ENCODE measurements around the gene CLDN1. TPM values are rescaled to one million over a fixed set of nuclear protein-coding genes. Genes with fewer than 3 reads are reported as not detected.

Gene CLDN1
- total RNA-seq, 1 experiment from 2014 or later, result 1.0 TPM

GRCh38 chr3:190286014-190286413 lies 36.2 kb downstream of the CLDN1 start:
- Histone ChIP-seq H4K8ac (replicated peaks; ENCODE audit: insufficient read length, low read depth, low read length) (no peak overlapping the region), H3K27me3 (ENCODE audit: insufficient read depth, low read length) (no peaks in the 10 kb centered on the region), H2BK15ac (ENCODE audit: low read depth, low read length) (no peak overlapping the region), H3K9me3 (ENCODE audit: control insufficient read depth, low read depth, low read length) (no peaks in the 10 kb centered on the region), H3K23me2 (ENCODE audit: insufficient read length, low read depth, low read length, poor library complexity, severe bottlenecking) (no peaks in the 10 kb centered on the region), H3K79me2 (ENCODE audit: insufficient read depth, low read length) (no peaks in the 10 kb centered on the region), H3K18ac (ENCODE audit: insufficient read length, low read depth, low read length) (no peak overlapping the region), H3K79me1 (ENCODE audit: insufficient read depth, low read depth, low read length, poor library complexity, severe bottlenecking) (no peaks in the 10 kb centered on the region), H4K91ac (ENCODE audit: insufficient read length, low read depth, low read length) (no peak overlapping the region), H2BK5ac (ENCODE audit: insufficient read length, low read length) (no peak overlapping the region), H3K4me1 (ENCODE audit: insufficient read depth, low read length) (no peaks in the 10 kb centered on the region), H3K4ac (ENCODE audit: low read depth, low read length) (no peak overlapping the region), H3K23ac (ENCODE audit: insufficient read length, low read depth, low read length) (no peak overlapping the region), H4K20me1 (ENCODE audit: control insufficient read depth, insufficient read depth, insufficient read length) (no peaks in the 10 kb centered on the region), H2BK120ac (ENCODE audit: low read depth, low read length, poor library complexity, severe bottlenecking) (no peak overlapping the region), H3T11ph (ENCODE audit: low read length) (no peak overlapping the region), H3K14ac (ENCODE audit: insufficient read depth, low read length) (no peak overlapping the region), H3K4me2 (ENCODE audit: insufficient read depth, insufficient read length, low read length) (no peak overlapping the region), H2AK5ac (ENCODE audit: insufficient read length, low read length) (no peak overlapping the region), H3K27ac (ENCODE audit: insufficient read length, low read depth, low read length) (no peak overlapping the region), H2BK12ac (ENCODE audit: insufficient read length, low read depth, low read length) (no peak overlapping the region), H4K5ac (ENCODE audit: insufficient read length, low read depth, low read length) (no peak overlapping the region), H3K56ac (ENCODE audit: insufficient read length, low read depth, low read length) (no peak overlapping the region), H2AFZ (ENCODE audit: low read length) (no peak overlapping the region), H2BK20ac (ENCODE audit: low read depth, low read length, poor library complexity, severe bottlenecking) (no peak overlapping the region), H3K9ac (ENCODE audit: extremely low read depth, insufficient read length, low read length) (no peak overlapping the region)
- no peaks in the 10 kb centered on the region for H3K4me1 Mint-ChIP-seq
- H3K36me3 Mint-ChIP-seq (ENCODE audit: insufficient read depth in 1 of 3, low read depth in 3 of 3), result peaks cover 0 to 8% (median 4%) of the 10 kb centered on the region in 3 experiments; a peak in 4 of 7 replicates
- no peak overlapping the region for H3K4me3 Mint-ChIP-seq
- H3K27ac Mint-ChIP-seq, result no peak overlapping the region
- peaks cover 14 to 20% of the 10 kb centered on the region in 2 experiments for H3K9me3 Mint-ChIP-seq
- H3K27me3 Mint-ChIP-seq (ENCODE audit: low read depth), result no peaks in the 10 kb centered on the region
- DNase-seq, result no peak
- WGBS (ENCODE audit: extremely low coverage, insufficient read length, low lambda C conversion rate), result no CpG with 5 or more reads among the region's 1 CpG
- no peak for TF ChIP-seq CTCF (conservative IDR thresholded peaks at IDR 0.05)

Measured in H9 (cell line).